ENCODE results near the gene ZBTB25.

The ZBTB25 gene

DNA sequence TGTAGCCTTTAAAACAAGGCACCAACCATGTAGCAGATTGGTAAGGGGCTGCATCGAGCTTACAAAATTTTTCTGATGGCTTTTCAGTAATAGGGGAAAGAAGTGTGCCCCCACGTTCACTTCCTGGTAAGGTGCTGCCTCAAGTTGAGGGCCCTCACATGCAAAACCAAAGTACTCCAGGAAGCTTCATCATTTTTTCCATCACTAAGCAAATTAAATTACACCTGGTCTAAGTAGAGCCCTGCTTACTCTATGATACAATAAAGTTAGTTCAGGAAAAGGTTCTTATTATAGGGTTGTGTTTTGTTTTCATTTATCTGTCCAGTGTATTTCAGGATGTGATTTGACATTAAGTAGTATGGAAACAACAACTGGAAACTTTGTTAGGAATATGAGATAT, 53.4 kb downstream of the ZBTB25 start:
- no peak overlapping the region for H3K4me2 ChIP-seq (ENCODE audit: low read length)
- peaks cover 1% of the 10 kb centered on the region for H3K4me1 ChIP-seq
- no peaks in the 10 kb centered on the region for H3K79me2 ChIP-seq
- H3K36me3 ChIP-seq (ENCODE audit: control insufficient read depth, insufficient read depth, low read length) = no peaks in the 10 kb centered on the region
- H3K4me3 ChIP-seq (ENCODE audit: low read depth, low read length) = no peak overlapping the region
- H2AFZ ChIP-seq = no peak overlapping the region
- H3K27ac ChIP-seq = no peak overlapping the region
- TF ChIP-seq, protein P1, sequence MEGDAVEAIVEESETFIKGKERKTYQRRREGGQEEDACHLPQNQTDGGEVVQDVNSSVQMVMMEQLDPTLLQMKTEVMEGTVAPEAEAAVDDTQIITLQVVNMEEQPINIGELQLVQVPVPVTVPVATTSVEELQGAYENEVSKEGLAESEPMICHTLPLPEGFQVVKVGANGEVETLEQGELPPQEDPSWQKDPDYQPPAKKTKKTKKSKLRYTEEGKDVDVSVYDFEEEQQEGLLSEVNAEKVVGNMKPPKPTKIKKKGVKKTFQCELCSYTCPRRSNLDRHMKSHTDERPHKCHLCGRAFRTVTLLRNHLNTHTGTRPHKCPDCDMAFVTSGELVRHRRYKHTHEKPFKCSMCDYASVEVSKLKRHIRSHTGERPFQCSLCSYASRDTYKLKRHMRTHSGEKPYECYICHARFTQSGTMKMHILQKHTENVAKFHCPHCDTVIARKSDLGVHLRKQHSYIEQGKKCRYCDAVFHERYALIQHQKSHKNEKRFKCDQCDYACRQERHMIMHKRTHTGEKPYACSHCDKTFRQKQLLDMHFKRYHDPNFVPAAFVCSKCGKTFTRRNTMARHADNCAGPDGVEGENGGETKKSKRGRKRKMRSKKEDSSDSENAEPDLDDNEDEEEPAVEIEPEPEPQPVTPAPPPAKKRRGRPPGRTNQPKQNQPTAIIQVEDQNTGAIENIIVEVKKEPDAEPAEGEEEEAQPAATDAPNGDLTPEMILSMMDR (IDR thresholded peaks at IDR 0.05) = no peak
- H3K9ac ChIP-seq = no peak overlapping the region
- H3K27me3 ChIP-seq (ENCODE audit: control insufficient read depth, insufficient read depth, low read length) = no peaks in the 10 kb centered on the region
- no peaks in the 10 kb centered on the region for H3K9me3 ChIP-seq (ENCODE audit: control insufficient read depth, low read length)

DNA sequence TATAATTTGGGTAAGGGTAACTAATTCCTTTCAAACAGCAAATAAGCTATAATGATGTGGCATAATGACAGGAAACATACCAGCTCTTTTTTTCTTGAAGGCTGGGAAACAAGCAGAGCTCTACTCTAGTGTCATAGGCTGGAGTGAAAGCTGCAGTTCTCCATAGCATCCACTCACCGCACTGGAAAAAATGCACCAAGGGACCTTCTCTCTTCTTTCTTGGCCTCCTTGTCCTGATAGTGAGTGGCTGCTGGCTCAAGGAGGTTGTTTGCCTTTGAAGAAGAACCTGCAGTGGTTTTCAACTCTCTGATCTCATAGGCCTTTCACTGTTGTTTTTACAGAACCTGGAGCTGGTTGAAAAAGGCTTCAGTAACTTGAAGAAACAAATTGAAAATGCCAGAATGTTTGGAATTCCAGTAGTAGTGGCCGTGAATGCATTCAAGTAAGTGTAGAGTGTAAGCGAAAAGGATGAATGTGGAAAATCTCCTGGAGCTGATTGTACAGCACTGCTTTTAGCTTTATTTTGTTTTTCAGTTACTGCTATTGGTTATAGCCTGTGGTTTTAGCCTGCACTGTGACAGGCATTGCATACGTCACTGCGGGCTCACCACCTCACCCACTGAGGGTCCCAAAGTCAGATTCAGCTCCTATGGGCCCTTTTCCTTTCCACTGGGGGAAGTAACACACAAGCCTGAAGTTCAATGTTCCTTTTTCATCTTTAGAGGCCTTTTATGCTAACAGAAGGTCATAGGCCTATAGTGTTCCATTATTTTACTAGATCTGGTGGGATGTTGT, 55.6 kb downstream of the ZBTB25 start:
- H3K36me3 ChIP-seq (ENCODE audit: control insufficient read depth, insufficient read depth, low read length) = no peaks in the 10 kb centered on the region
- H3K4me3 ChIP-seq (ENCODE audit: low read depth, low read length) = no peak overlapping the region
- no peak overlapping the region for H3K9ac ChIP-seq
- H3K27me3 ChIP-seq (ENCODE audit: control insufficient read depth, insufficient read depth, low read length) = no peaks in the 10 kb centered on the region
- peaks cover 9% of the 10 kb centered on the region for H3K4me1 ChIP-seq
- H3K79me2 ChIP-seq = no peaks in the 10 kb centered on the region
- no peaks in the 10 kb centered on the region for H3K9me3 ChIP-seq (ENCODE audit: control insufficient read depth, low read length)
- no peak overlapping the region for H3K4me2 ChIP-seq (ENCODE audit: low read length)
- H3K27ac ChIP-seq = no peak overlapping the region
- no peak overlapping the region for H2AFZ ChIP-seq
- TF ChIP-seq, protein P1 (IDR thresholded peaks at IDR 0.05) = no peak

DNA sequence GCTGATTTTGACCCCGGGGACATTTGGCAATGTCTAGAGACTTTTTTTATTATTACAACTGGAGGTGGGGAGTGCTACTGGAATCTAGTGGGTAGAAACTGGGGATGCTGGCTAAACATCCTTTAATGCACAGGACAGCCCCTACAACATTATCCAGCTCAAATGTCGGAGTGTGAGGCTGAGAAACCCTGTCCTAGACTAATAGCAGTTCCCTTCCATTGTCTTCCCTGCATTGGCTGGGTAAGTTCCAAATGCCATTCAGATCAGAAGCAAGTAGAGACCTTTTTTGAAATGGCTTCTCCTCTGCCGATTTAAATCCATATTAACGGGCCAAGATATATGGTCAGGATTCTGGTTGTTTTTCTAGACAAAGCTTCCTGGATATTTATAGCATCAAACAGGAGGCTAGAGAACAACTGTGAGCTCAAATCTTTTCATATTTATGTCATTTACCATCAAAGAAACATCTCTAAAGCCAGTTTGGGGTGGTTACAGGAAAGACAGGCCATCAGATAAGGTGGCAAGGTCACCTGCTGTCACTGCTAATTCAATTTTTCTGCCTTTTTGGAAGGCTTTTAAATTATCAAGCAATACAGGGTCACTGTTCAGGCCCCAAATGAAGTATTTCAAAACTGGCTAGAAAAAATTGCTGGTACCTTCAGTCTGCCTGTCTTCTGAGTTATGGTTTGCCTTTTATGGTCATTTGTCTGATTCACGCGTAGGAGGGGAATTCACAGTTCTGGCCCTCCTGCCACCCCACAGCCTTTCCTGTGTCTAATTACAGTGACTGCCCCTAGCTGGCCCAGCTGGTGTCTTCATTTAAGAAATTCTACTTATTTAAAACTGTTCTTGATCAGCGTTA, 58.4 kb downstream of the ZBTB25 start:
- TF ChIP-seq, protein P1 (IDR thresholded peaks at IDR 0.05) = no peak

GRCh38 chr14:64444140-64444539, 59.5 kb downstream of the ZBTB25 start:
- no peak overlapping the region for H3K27ac ChIP-seq
- H3K9me3 ChIP-seq (ENCODE audit: control insufficient read depth, low read length) = no peaks in the 10 kb centered on the region
- no peak overlapping the region for H3K4me3 ChIP-seq (ENCODE audit: low read depth, low read length)
- TF ChIP-seq, protein P1 (IDR thresholded peaks at IDR 0.05) = no peak
- H3K9ac ChIP-seq = no peak overlapping the region
- H3K79me2 ChIP-seq = no peaks in the 10 kb centered on the region
- no peaks in the 10 kb centered on the region for H3K36me3 ChIP-seq (ENCODE audit: control insufficient read depth, insufficient read depth, low read length)
- no peak overlapping the region for H3K4me2 ChIP-seq (ENCODE audit: low read length)
- H2AFZ ChIP-seq = no peak overlapping the region
- H3K27me3 ChIP-seq (ENCODE audit: control insufficient read depth, insufficient read depth, low read length) = no peaks in the 10 kb centered on the region
- H3K4me1 ChIP-seq = peaks cover 9% of the 10 kb centered on the region

More for the DNA sequence above, 58.4 kb downstream of the ZBTB25 start:
- Histone ChIP-seq H3K27me3 (ENCODE audit: control insufficient read depth, insufficient read depth, low read length) (no peaks in the 10 kb centered on the region), H3K79me2 (no peaks in the 10 kb centered on the region), H2AFZ (peak overlapping the region; percentile 5), H3K27ac (peak overlapping the region; percentile 78), H3K4me1 (peaks cover 9% of the 10 kb centered on the region), H3K4me3 (ENCODE audit: low read depth, low read length) (no peak overlapping the region), H3K9me3 (ENCODE audit: control insufficient read depth, low read length) (no peaks in the 10 kb centered on the region), H3K36me3 (ENCODE audit: control insufficient read depth, insufficient read depth, low read length) (no peaks in the 10 kb centered on the region), H3K9ac (no peak overlapping the region), H3K4me2 (ENCODE audit: low read length) (no peak overlapping the region)

Measured in parathyroid adenoma (tissue), 2 donors.